HCT116 (cell line): ENCODE results near the gene IFT122. TPM values are rescaled to one million over a fixed set of nuclear protein-coding genes. Genes with fewer than 3 reads are reported as not detected.

Experiments used
- ATAC-seq: fragments of 200-7000 bp; cut with Tn5 transposase; 2 replicates; pipeline ENCODE4 v1.9.1; 2020; ENCODE audit warnings: mild to moderate bottlenecking, moderate library complexity
- BruUV-seq: library from RNA; stranded (reverse); fragments of 400-500 nt; replicated peaks from 2 replicates; lab custom pipeline; 2021; lab: Mats Ljungman, UMichigan
- CTCF ChIA-PET: fragments of 300-600 bp; sonication (Branson Sonifier 250); formaldehyde crosslinking; loops from one replicate; lab custom pipeline; 2021; ENCODE audit warnings: antibody characterized with exemption; lab: Charles Lee
- POLR2A ChIA-PET: fragments of 300-600, 350-600 bp; sonication (Branson Sonifier 250); formaldehyde crosslinking; loops from one replicate; lab custom pipeline; 2021; ENCODE audit warnings: antibody characterized with exemption; lab: Charles Lee
- RAD21 ChIA-PET, 2 experiments: fragments of 300-600 bp; sonication (Branson Sonifier 250); formaldehyde crosslinking; loops; one replicate each; lab custom pipeline; 2023; ENCODE audit warnings: low total read pairs in 2 of 2; ENCODE audit not compliant: uncharacterized antibody in 2 of 2, unreplicated experiment in 2 of 2, low non-redundant PET in 1 of 2; lab: Charles Lee
- DNase-seq: peaks from one replicate; pipeline ENCODE4 v3.0.0-alpha.2; 2010; ENCODE audit warnings: low read depth, low spot score
- H2AFZ ChIP-seq: fragments of 200-600 bp; shearing (Covaris generic), sonication (generic); 2 replicates; pipeline ENCODE4 v1.6.1; 2017; ENCODE audit warnings: low read depth, mixed run types, mixed read lengths, antibody characterized with exemption, low read length; ENCODE audit not compliant: poor library complexity, severe bottlenecking
- H3K27ac ChIP-seq: 2 replicates; pipeline ENCODE4 v1.5.1; 2012; ENCODE audit warnings: low read depth, low read length
- H3K27me3 ChIP-seq: fragments of 200-600 bp; sonication (generic); 2 replicates; pipeline ENCODE4 v1.6.1; 2016; ENCODE audit warnings: mixed run types, low read length, mixed read lengths; ENCODE audit not compliant: insufficient read depth
- H3K36me3 ChIP-seq, 2 experiments: fragments of 200-500 bp in 1 of 2; fragments of 200-600 bp in 1 of 2; sonication (Bioruptor generic) in 1 of 2; sonication (generic) in 1 of 2; 2 replicates each; pipeline versions ENCODE4 v1.5.1 to v1.6.1; 2014 to 2016; ENCODE audit warnings: low read length in 2 of 2, inconsistent platforms in 1 of 2, mixed read lengths in 1 of 2, mixed run types in 1 of 2; ENCODE audit not compliant: insufficient read depth in 2 of 2, control insufficient read depth in 1 of 2
- H3K4me1 ChIP-seq, 2 experiments: fragments of 200-600 bp in 1 of 2; sonication (generic) in 1 of 2; 2 replicates each; pipeline versions ENCODE4 v1.5.1 to v1.6.1; 2012 to 2017; ENCODE audit warnings: low read length in 2 of 2, inconsistent platforms in 1 of 2, mild to moderate bottlenecking in 1 of 2, mixed read lengths in 1 of 2, mixed run types in 1 of 2, moderate library complexity in 1 of 2; ENCODE audit not compliant: insufficient read depth in 2 of 2, control insufficient read depth in 1 of 2
- H3K4me2 ChIP-seq: fragments of 200-600 bp; sonication (generic); 2 replicates; pipeline ENCODE4 v1.6.1; 2017; ENCODE audit warnings: mixed run types, low read length, mixed read lengths
- H3K4me3 ChIP-seq, 2 experiments: fragments of 200-600 bp in 1 of 2; sonication (generic) in 1 of 2; replicated peaks in 1 of 2; 2 replicates each; pipeline ENCODE4 v1.5.1; 2011 to 2016; ENCODE audit warnings: low read length in 2 of 2, control low read depth in 1 of 2, low read depth in 1 of 2, mild to moderate bottlenecking in 1 of 2, mixed read lengths in 1 of 2, mixed run types in 1 of 2
- H3K79me2 ChIP-seq: fragments of 200-600 bp; sonication (generic); 2 replicates; pipeline ENCODE4 v1.6.1; 2017; ENCODE audit warnings: mild to moderate bottlenecking, mixed run types, low read length, moderate library complexity, mixed read lengths; ENCODE audit not compliant: insufficient read depth
- H3K9ac ChIP-seq: fragments of 200-600 bp; sonication (generic); 2 replicates; pipeline ENCODE4 v1.6.1; 2016; ENCODE audit warnings: low read length, mixed read lengths
- H3K9me2 ChIP-seq: fragments of 200-600 bp; sonication (generic), shearing (Covaris generic); 2 replicates; pipeline ENCODE4 v1.6.1; 2017; ENCODE audit warnings: mixed run types, mild to moderate bottlenecking, moderate library complexity; ENCODE audit not compliant: insufficient read depth
- H3K9me3 ChIP-seq, 2 experiments: fragments of 200-500 bp in 1 of 2; fragments of 200-600 bp in 1 of 2; sonication (Bioruptor generic) in 1 of 2; sonication (generic) in 1 of 2; 2 replicates each; pipeline ENCODE4 v1.6.1; 2014 to 2017; ENCODE audit warnings: low read length in 2 of 2, mixed read lengths in 2 of 2, inconsistent platforms in 1 of 2, low read depth in 1 of 2, mild to moderate bottlenecking in 1 of 2, mixed run types in 1 of 2, moderate library complexity in 1 of 2; ENCODE audit not compliant: control insufficient read depth in 1 of 2, insufficient read depth in 1 of 2
- H4K20me1 ChIP-seq: fragments of 200-600 bp; sonication (generic), shearing (Covaris generic); 2 replicates; pipeline ENCODE4 v1.6.1; 2017; ENCODE audit warnings: mixed run types, mild to moderate bottlenecking, moderate library complexity; ENCODE audit not compliant: insufficient read depth
- EGR1 ChIP-seq: IDR thresholded peaks from 2 replicates; pipeline ENCODE4 v1.6.1; 2012; ENCODE audit warnings: low read depth
- POLR2A ChIP-seq: IDR thresholded peaks from 2 replicates; pipeline ENCODE4 v1.7.0; 2011; ENCODE audit warnings: borderline replicate concordance; ENCODE audit not compliant: insufficient read depth, insufficient read length; ENCODE audit errors: extremely low read depth
- RAD21 ChIP-seq: IDR thresholded peaks from 2 replicates; pipeline ENCODE4 v1.6.1; 2012; ENCODE audit warnings: low read depth, mild to moderate bottlenecking
- SIN3A ChIP-seq: IDR thresholded peaks from 2 replicates; pipeline ENCODE4 v1.6.1; 2012; ENCODE audit warnings: low read depth
- YY1 ChIP-seq: IDR thresholded peaks from 2 replicates; pipeline ENCODE4 v1.6.1; 2011; ENCODE audit warnings: low read length, low read depth, moderate library complexity, mild to moderate bottlenecking; ENCODE audit not compliant: insufficient replicate concordance; ENCODE audit errors: extremely low read depth
- intact Hi-C: fragments of 100-400 bp; cut with micrococcal nuclease; formaldehyde crosslinking; loops from 2 replicates; pipeline ENCODE4 v1.10.0; 2022
- total RNA-seq: library from RNA; stranded (reverse); gene quantifications from one replicate; pipeline ENCODE4 v1.2.1, GENCODE V29; 2021; ENCODE audit not compliant: unreplicated experiment
- TF ChIP-seq, protein P1 (sequence below): IDR thresholded peaks from 2 replicates; pipeline ENCODE4 v1.6.1; 2011; ENCODE audit warnings: mild to moderate bottlenecking, low read length, moderate library complexity; ENCODE audit not compliant: insufficient replicate concordance; ENCODE audit errors: extremely low read depth
- TF ChIP-seq, protein P2 (sequence below): IDR thresholded peaks from 2 replicates; pipeline ENCODE4 v1.6.1; 2012; ENCODE audit warnings: low read depth
- TF ChIP-seq, protein P3 (sequence below): IDR thresholded peaks from 2 replicates; pipeline ENCODE4 v1.6.1; 2012

The IFT122 gene
- total RNA-seq, 1 experiment from 2014 or later: 21.4 TPM

DNA sequence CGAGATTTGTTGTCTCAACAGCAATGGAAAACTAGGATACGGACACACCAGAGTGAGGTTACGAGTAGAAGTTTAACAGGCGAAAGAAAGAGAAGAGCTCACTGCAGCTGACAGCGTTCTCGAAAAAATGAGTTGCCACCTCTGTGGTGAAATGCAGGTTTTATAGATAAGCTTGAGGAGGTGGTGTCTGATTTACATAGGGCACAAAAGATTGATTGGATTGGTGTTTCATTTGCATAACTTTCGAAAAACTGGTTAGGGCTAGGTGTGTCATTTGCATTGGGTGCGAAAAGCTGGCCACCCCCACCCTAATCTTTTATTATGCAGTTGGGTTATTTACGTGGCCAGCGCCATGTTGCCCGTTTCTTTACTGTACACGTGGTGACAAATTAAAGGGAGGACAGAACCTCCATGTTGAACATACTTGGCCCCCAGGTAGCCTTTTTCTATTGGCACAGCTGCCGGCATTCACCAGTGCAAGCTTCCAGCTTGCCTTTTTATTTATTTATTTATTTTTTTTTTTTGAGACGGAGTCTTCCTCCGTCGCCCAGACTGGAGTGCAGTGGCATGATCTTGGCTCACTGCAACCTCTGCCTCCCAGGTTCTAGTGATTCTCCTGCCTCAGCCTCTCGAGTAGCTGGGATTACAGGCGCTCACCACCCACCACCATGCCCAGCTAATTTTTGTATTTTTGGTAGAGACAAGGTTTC lies 8.3 kb downstream of the IFT122 start:
- intact Hi-C loops: no loop called here
- ChIA-PET CTCF (interaction anchor here (1.0 kb wide), 1 partner anchor 65 kb away, joined by 3 read pairs; no protein-coding TSS in a partner anchor), RAD21 (no interaction called here), POLR2A (interaction anchor here (0.9 kb wide), 1 partner anchor 8 kb away, joined by 3 read pairs; the partner anchor contains the start of genes IFT122 and MBD4)
- H2AFZ ChIP-seq: no peak overlapping the region
- H4K20me1 ChIP-seq: no peaks in the 10 kb centered on the region
- no peaks in the 10 kb centered on the region for H3K27me3 ChIP-seq
- H3K4me2 ChIP-seq: no peak overlapping the region
- no TSS peak for BruUV-seq
- no peak overlapping the region for H3K4me3 ChIP-seq
- H3K9me3 ChIP-seq: no peaks in the 10 kb centered on the region
- no peak overlapping the region for H3K27ac ChIP-seq
- no peaks in the 10 kb centered on the region for H3K4me1 ChIP-seq
- DNase-seq (no peak), ATAC-seq (no peak)
- H3K9me2 ChIP-seq: no peaks in the 10 kb centered on the region
- TF ChIP-seq, protein P1, sequence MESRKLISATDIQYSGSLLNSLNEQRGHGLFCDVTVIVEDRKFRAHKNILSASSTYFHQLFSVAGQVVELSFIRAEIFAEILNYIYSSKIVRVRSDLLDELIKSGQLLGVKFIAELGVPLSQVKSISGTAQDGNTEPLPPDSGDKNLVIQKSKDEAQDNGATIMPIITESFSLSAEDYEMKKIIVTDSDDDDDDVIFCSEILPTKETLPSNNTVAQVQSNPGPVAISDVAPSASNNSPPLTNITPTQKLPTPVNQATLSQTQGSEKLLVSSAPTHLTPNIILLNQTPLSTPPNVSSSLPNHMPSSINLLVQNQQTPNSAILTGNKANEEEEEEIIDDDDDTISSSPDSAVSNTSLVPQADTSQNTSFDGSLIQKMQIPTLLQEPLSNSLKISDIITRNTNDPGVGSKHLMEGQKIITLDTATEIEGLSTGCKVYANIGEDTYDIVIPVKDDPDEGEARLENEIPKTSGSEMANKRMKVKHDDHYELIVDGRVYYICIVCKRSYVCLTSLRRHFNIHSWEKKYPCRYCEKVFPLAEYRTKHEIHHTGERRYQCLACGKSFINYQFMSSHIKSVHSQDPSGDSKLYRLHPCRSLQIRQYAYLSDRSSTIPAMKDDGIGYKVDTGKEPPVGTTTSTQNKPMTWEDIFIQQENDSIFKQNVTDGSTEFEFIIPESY: no peak
- TF ChIP-seq RAD21: no peak
- TF ChIP-seq YY1: no peak
- TF ChIP-seq, protein P2, sequence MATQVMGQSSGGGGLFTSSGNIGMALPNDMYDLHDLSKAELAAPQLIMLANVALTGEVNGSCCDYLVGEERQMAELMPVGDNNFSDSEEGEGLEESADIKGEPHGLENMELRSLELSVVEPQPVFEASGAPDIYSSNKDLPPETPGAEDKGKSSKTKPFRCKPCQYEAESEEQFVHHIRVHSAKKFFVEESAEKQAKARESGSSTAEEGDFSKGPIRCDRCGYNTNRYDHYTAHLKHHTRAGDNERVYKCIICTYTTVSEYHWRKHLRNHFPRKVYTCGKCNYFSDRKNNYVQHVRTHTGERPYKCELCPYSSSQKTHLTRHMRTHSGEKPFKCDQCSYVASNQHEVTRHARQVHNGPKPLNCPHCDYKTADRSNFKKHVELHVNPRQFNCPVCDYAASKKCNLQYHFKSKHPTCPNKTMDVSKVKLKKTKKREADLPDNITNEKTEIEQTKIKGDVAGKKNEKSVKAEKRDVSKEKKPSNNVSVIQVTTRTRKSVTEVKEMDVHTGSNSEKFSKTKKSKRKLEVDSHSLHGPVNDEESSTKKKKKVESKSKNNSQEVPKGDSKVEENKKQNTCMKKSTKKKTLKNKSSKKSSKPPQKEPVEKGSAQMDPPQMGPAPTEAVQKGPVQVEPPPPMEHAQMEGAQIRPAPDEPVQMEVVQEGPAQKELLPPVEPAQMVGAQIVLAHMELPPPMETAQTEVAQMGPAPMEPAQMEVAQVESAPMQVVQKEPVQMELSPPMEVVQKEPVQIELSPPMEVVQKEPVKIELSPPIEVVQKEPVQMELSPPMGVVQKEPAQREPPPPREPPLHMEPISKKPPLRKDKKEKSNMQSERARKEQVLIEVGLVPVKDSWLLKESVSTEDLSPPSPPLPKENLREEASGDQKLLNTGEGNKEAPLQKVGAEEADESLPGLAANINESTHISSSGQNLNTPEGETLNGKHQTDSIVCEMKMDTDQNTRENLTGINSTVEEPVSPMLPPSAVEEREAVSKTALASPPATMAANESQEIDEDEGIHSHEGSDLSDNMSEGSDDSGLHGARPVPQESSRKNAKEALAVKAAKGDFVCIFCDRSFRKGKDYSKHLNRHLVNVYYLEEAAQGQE: no peak
- no peak for TF ChIP-seq EGR1
- no peak for TF ChIP-seq POLR2A
- no peak for TF ChIP-seq SIN3A
- TF ChIP-seq, protein P3, sequence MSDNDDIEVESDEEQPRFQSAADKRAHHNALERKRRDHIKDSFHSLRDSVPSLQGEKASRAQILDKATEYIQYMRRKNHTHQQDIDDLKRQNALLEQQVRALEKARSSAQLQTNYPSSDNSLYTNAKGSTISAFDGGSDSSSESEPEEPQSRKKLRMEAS: no peak
- H3K9ac ChIP-seq: no peak overlapping the region
- 0 out of 2 replicates have a peak, but pooled peaks cover 3% of the 10 kb centered on the region for H3K79me2 ChIP-seq
- H3K36me3 ChIP-seq: no peaks in the 10 kb centered on the region; a peak in 1 of 4 replicates
